K562 (cell line): Measurements from ENCODE around the gene EXOC3L1. TPM values are rescaled to one million over a fixed set of nuclear protein-coding genes. Genes with fewer than 3 reads are reported as not detected.

ENCODE experiments used
- DPF2 ChIP-seq: fragments of 450-650 bp; IDR thresholded peaks from 2 replicates; pipeline ENCODE4 v1.6.1; 2016
- FOS ChIP-seq: IDR thresholded peaks from 3 replicates; pipeline ENCODE4 v1.6.1; 2011; ENCODE audit not compliant: insufficient read length; ENCODE audit errors: extremely low read depth
- FOXJ3 ChIP-seq: sonication (generic); formaldehyde crosslinking; IDR thresholded peaks from 2 replicates; pipeline ENCODE4 v1.4.0; 2020; ENCODE audit warnings: mild to moderate bottlenecking, missing genetic modification reagents
- FOXK2 ChIP-seq, 2 experiments: fragments of 450-650 bp; IDR thresholded peaks in 1 of 2; conservative IDR thresholded peaks in 1 of 2; 2 replicates each; pipeline ENCODE4 v1.6.1; 2016; ENCODE audit warnings: low read depth in 2 of 2, mild to moderate bottlenecking in 1 of 2
- ILF3 ChIP-seq: fragments of 450-650 bp; IDR thresholded peaks from 2 replicates; pipeline ENCODE4 v1.6.1; 2018; ENCODE audit warnings: antibody characterized with exemption, mild to moderate bottlenecking, moderate library complexity, borderline replicate concordance
- MYBL2 ChIP-seq, 2 experiments: fragments of 450-650 bp in 1 of 2; sonication (generic) in 1 of 2; formaldehyde crosslinking in 1 of 2; IDR thresholded peaks; 2 replicates each; pipeline versions ENCODE4 v1.6.1 to v1.8.1; 2017 to 2022; ENCODE audit warnings: borderline replicate concordance in 1 of 2, inconsistent platforms in 1 of 2, low read depth in 1 of 2, mild to moderate bottlenecking in 1 of 2, missing genetic modification reagents in 1 of 2, moderate library complexity in 1 of 2
- POU5F1 ChIP-seq: fragments of 150-350 bp; IDR thresholded peaks from 2 replicates; pipeline ENCODE4 v1.6.1; 2014; ENCODE audit warnings: borderline replicate concordance, low read length, low read depth, mild to moderate bottlenecking; ENCODE audit not compliant: partially characterized antibody
- RBFOX2 ChIP-seq: fragments of 200-400 bp; formaldehyde crosslinking; IDR thresholded peaks from 2 replicates; pipeline ENCODE4 v1.6.1; 2017; ENCODE audit warnings: low read depth, mild to moderate bottlenecking, low read length, moderate library complexity
- TAF7 ChIP-seq: fragments of 450-650 bp; IDR thresholded peaks from 2 replicates; pipeline ENCODE4 v1.6.1; 2016; ENCODE audit warnings: missing genetic modification characterization, missing compliant biosample characterization
- TAL1 ChIP-seq: fragments of 450-650 bp; IDR thresholded peaks from 2 replicates; pipeline ENCODE4 v1.6.1; 2016; ENCODE audit warnings: mild to moderate bottlenecking
- TBP ChIP-seq: optimal IDR thresholded peaks from 2 replicates; pipeline ENCODE3; 2011; ENCODE audit warnings: low read depth, low read length, improper control_type of control experiment
- ZNF592 ChIP-seq: fragments of 450-650 bp; IDR thresholded peaks from 2 replicates; pipeline ENCODE4 v1.6.1; 2017; ENCODE audit warnings: antibody characterized with exemption, mild to moderate bottlenecking
- polyA plus RNA-seq, 8 experiments: library from polyadenylated mRNA; depleted of rRNA in 4 of 8; stranded (reverse) in 5 of 8; unstranded in 3 of 8; fragments of >200 nt; fragmentation: Nextera tagmentation in 2 of 8; fragmentation: Illumina TruSeq in 1 of 8; extraction: Ambion mirVana in 2 of 8; extraction: Trizol in 1 of 8; gene quantifications; 2 replicates each; pipeline versions ENCODE4 v1.2.1 to v1.2.3, GENCODE V29; 2011 to 2014; ENCODE audit warnings: inconsistent platforms in 1 of 8, missing spikeins in 1 of 8
- total RNA-seq, 7 experiments: library from RNA; depleted of rRNA in 6 of 7; stranded (reverse); fragments of >200 nt in 6 of 7; fragmentation: Illumina TruSeq in 2 of 7; extraction: Trizol in 2 of 7; gene quantifications; 2 replicates each; pipeline versions ENCODE4 v1.2.1 to v1.2.3, GENCODE V29; 2011 to 2021; ENCODE audit warnings: low replicate concordance in 1 of 7
- TF ChIP-seq, protein P1 (sequence below): fragments of 450-650 bp; IDR thresholded peaks from 2 replicates; pipeline ENCODE4 v1.6.1; 2016; ENCODE audit warnings: low read depth, mild to moderate bottlenecking, moderate library complexity
- TF ChIP-seq, protein P2 (sequence below): fragments of 450-650 bp; IDR thresholded peaks from 2 replicates; pipeline ENCODE4 v1.6.1; 2018; ENCODE audit warnings: mild to moderate bottlenecking, low read depth; ENCODE audit not compliant: partially characterized antibody
- TF ChIP-seq, protein P3 (sequence below), 2 experiments: IDR thresholded peaks; 2 replicates each; pipeline ENCODE4 v1.6.1; 2011; ENCODE audit warnings: borderline replicate concordance in 1 of 2, control low read depth in 1 of 2, low read depth in 1 of 2, low read length in 1 of 2, mild to moderate bottlenecking in 1 of 2, mixed read lengths in 1 of 2, moderate library complexity in 1 of 2; ENCODE audit not compliant: insufficient read depth in 1 of 2, insufficient read length in 1 of 2, poor library complexity in 1 of 2, severe bottlenecking in 1 of 2; ENCODE audit errors: extremely low read depth in 1 of 2
- TF ChIP-seq, protein P4 (sequence below), 2 experiments: fragments of 450-650 bp in 1 of 2; sonication (generic) in 1 of 2; formaldehyde crosslinking in 1 of 2; IDR thresholded peaks in 1 of 2; conservative IDR thresholded peaks in 1 of 2; 2 replicates each; pipeline versions ENCODE4 v1.6.1 to v1.8.1; 2016 to 2023; ENCODE audit warnings: mild to moderate bottlenecking in 2 of 2, moderate library complexity in 2 of 2, inconsistent platforms in 1 of 2, missing genetic modification reagents in 1 of 2

The EXOC3L1 gene
- total and polyA plus RNA-seq, 9 of the 15 experiments (the other 6 are each of a cell fraction or from before 2014, with no cell fraction given): 0.08 TPM; not detected in 8

- TF ChIP-seq TBP (peak; percentile 40), FOXJ3 (no peak), ZNF592 (0 out of 2 replicates have a peak, but pooled peaks have one; percentile 23), ILF3 (no peak), RBFOX2 (no peak), POU5F1 (no peak), DPF2 (peak; percentile 88), TAF7 (tag) (no peak), TAL1 (peak; percentile 52), FOS (peak; percentile 14), FOXK2 (conservative IDR thresholded peaks at IDR 0.05 in 1 of 2, IDR thresholded peaks at IDR 0.05 in 1 of 2; ENCODE audit: low read depth in 2 of 2) (peak; percentile 43 to 68; a peak in 1 of 4 replicates), MYBL2 (IDR thresholded peaks at IDR 0.05; ENCODE audit: low read depth) (no peak), MYBL2 (CRISPR knock-in tag; IDR thresholded peaks at IDR 0.05; ENCODE audit: borderline replicate concordance) (no peak)
- TF ChIP-seq, protein P1, sequence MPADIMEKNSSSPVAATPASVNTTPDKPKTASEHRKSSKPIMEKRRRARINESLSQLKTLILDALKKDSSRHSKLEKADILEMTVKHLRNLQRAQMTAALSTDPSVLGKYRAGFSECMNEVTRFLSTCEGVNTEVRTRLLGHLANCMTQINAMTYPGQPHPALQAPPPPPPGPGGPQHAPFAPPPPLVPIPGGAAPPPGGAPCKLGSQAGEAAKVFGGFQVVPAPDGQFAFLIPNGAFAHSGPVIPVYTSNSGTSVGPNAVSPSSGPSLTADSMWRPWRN: no peak
- TF ChIP-seq, protein P2, sequence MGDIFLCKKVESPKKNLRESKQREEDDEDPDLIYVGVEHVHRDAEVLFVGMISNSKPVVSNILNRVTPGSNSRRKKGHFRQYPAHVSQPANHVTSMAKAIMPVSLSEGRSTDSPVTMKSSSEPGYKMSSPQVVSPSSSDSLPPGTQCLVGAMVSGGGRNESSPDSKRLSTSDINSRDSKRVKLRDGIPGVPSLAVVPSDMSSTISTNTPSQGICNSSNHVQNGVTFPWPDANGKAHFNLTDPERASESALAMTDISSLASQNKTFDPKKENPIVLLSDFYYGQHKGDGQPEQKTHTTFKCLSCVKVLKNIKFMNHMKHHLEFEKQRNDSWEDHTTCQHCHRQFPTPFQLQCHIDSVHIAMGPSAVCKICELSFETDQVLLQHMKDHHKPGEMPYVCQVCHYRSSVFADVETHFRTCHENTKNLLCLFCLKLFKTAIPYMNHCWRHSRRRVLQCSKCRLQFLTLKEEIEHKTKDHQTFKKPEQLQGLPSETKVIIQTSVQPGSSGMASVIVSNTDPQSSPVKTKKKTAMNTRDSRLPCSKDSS: no peak
- TF ChIP-seq, protein P3, sequence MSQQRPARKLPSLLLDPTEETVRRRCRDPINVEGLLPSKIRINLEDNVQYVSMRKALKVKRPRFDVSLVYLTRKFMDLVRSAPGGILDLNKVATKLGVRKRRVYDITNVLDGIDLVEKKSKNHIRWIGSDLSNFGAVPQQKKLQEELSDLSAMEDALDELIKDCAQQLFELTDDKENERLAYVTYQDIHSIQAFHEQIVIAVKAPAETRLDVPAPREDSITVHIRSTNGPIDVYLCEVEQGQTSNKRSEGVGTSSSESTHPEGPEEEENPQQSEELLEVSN (IDR thresholded peaks at IDR 0.05; ENCODE audit: borderline replicate concordance in 1 of 2, extremely low read depth in 1 of 2, insufficient read depth in 1 of 2, insufficient read length in 1 of 2, low read depth in 1 of 2, low read length in 1 of 2, poor library complexity in 1 of 2, severe bottlenecking in 1 of 2): no peak
- TF ChIP-seq, protein P4, sequence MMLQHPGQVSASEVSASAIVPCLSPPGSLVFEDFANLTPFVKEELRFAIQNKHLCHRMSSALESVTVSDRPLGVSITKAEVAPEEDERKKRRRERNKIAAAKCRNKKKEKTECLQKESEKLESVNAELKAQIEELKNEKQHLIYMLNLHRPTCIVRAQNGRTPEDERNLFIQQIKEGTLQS (IDR thresholded peaks at IDR 0.05): peak; percentile 85
- TF ChIP-seq, protein P4 (CRISPR knock-in tag; conservative IDR thresholded peaks at IDR 0.05): no peak
Observed at GRCh38 chr16:67190448-67191399, 788 bp upstream of the EXOC3L1 start (continued).
